ENCODE results near the gene SHISA8.
"Not testable (repeated sequence)": the region's sequence is repeated elsewhere in the genome, so short reads cannot be mapped to it uniquely, and the experiment has no call there.

SHISA8 gene

GRCh38 chr22:41880653-41881052, 34.2 kb downstream of the SHISA8 start:
- DNase-seq (ENCODE audit: low spot score): no peak
- no peak for TF ChIP-seq CTCF (IDR thresholded peaks at IDR 0.05)
- H3K27ac ChIP-seq: no peak overlapping the region
- no peak overlapping the region for H3K4me3 ChIP-seq

GRCh38 chr22:41876675-41877074, 38.2 kb downstream of the SHISA8 start:
- TF ChIP-seq CTCF (IDR thresholded peaks at IDR 0.05): no peak
- DNase-seq (ENCODE audit: low spot score): no peak

GRCh38 chr22:41876275-41876674, 38.6 kb downstream of the SHISA8 start:
- no peak overlapping the region for H3K27ac ChIP-seq
- TF ChIP-seq CTCF (IDR thresholded peaks at IDR 0.05): no peak
- no peak overlapping the region for H3K4me3 ChIP-seq
- DNase-seq (ENCODE audit: low spot score): no peak

More at GRCh38 chr22:41876675-41877074, 38.2 kb downstream of the SHISA8 start:
- H3K27ac ChIP-seq: no peak overlapping the region
- H3K4me3 ChIP-seq: no peak overlapping the region

- TF ChIP-seq CTCF (IDR thresholded peaks at IDR 0.05): no peak
- no peak for DNase-seq (ENCODE audit: low spot score)
- Histone ChIP-seq H3K27ac (no peak overlapping the region), H3K4me3 (no peak overlapping the region)
Observed at GRCh38 chr22:41875531-41876270, 39.2 kb downstream of the SHISA8 start.

GRCh38 chr22:41874090-41874489, 40.8 kb downstream of the SHISA8 start:
- no peak for DNase-seq (ENCODE audit: low spot score)
- no peak overlapping the region for H3K27ac ChIP-seq
- no peak for TF ChIP-seq CTCF (IDR thresholded peaks at IDR 0.05)
- H3K4me3 ChIP-seq: no peak overlapping the region

- DNase-seq (ENCODE audit: low spot score): no peak
- H3K4me3 ChIP-seq: no peak overlapping the region
- H3K27ac ChIP-seq: no peak overlapping the region
- no peak for TF ChIP-seq CTCF (IDR thresholded peaks at IDR 0.05)
Observed at GRCh38 chr22:41873391-41873790, 41.5 kb downstream of the SHISA8 start.

GRCh38 chr22:41870786-41871185, 44.1 kb downstream of the SHISA8 start:
- H3K27ac ChIP-seq: no peak overlapping the region
- DNase-seq (ENCODE audit: low spot score): no peak
- no peak overlapping the region for H3K4me3 ChIP-seq
- TF ChIP-seq CTCF (IDR thresholded peaks at IDR 0.05): no peak

- not testable (repeated sequence) for H3K27ac ChIP-seq; H3K4me3 ChIP-seq; DNase-seq (ENCODE audit: low spot score)
Observed at GRCh38 chr22:41870081-41870480, 44.8 kb downstream of the SHISA8 start.
